IPS-20b (cell line): Measurements from ENCODE around the gene PCDHGB4.

ENCODE experiments used
- H3K27ac ChIP-seq: one replicate; pipeline ENCODE4 v1.5.1; 2013; ENCODE audit warnings: low read length
- H3K27me3 ChIP-seq: 2 replicates; pipeline ENCODE4 v1.6.1; 2013; ENCODE audit warnings: mild to moderate bottlenecking, low read length, inconsistent platforms; ENCODE audit not compliant: insufficient read depth
- H3K36me3 ChIP-seq: 2 replicates; pipeline ENCODE4 v1.6.1; 2013; ENCODE audit warnings: low read depth, mild to moderate bottlenecking, inconsistent platforms, low read length, moderate library complexity; ENCODE audit not compliant: insufficient read depth
- H3K4me1 ChIP-seq: 2 replicates; pipeline ENCODE4 v1.6.1; 2013; ENCODE audit warnings: mild to moderate bottlenecking, control low read depth, inconsistent platforms, low read length, moderate library complexity; ENCODE audit not compliant: insufficient read depth
- H3K4me3 ChIP-seq: 2 replicates; pipeline ENCODE4 v1.5.1; 2013; ENCODE audit warnings: mild to moderate bottlenecking, low read length, inconsistent platforms
- H3K9ac ChIP-seq: 2 replicates; pipeline ENCODE4 v1.6.1; 2013; ENCODE audit warnings: low read depth, mild to moderate bottlenecking, inconsistent platforms, low read length, moderate library complexity
- H3K9me3 ChIP-seq: 2 replicates; pipeline ENCODE4 v1.6.1; 2013; ENCODE audit warnings: mild to moderate bottlenecking, low read depth, low read length, inconsistent platforms; ENCODE audit not compliant: insufficient read depth

PCDHGB4 gene

GRCh38 chr5:141354900-141355469 is 32.5 kb upstream of the PCDHGB4 start, which contains the start of gene PCDHGA4:
TSS of gene PCDHGA4 (plus strand) at chr5:141355021. CDS start at chr5:141355108, 87 bp downstream.
- Histone ChIP-seq H3K4me3 (no peak within 1 kb of the TSS), H3K9me3 (peaks cover 67% of the 10 kb centered on the region), H3K36me3 (no peaks in the 10 kb centered on the region; the same call in 1 of the 2 replicates), H3K9ac (no peak within 1 kb of the TSS), H3K27ac (no peak within 1 kb of the TSS), H3K4me1 (no peaks in the 10 kb centered on the region), H3K27me3 (no peaks in the 10 kb centered on the region)

- H3K36me3 ChIP-seq: no peaks in the 10 kb centered on the region; the same call in 1 of the 2 replicates
- no peak overlapping the region for H3K4me3 ChIP-seq
- H3K27ac ChIP-seq: no peak overlapping the region
- H3K4me1 ChIP-seq: no peaks in the 10 kb centered on the region
- no peaks in the 10 kb centered on the region for H3K27me3 ChIP-seq
- H3K9me3 ChIP-seq: peaks cover 70% of the 10 kb centered on the region
- no peak overlapping the region for H3K9ac ChIP-seq
These were observed 31.9 kb upstream of the PCDHGB4 start for GRCh38 chr5:141355641-141356040.

GRCh38 chr5:141356133-141356532 is 31.4 kb upstream of the PCDHGB4 start:
- Histone ChIP-seq H3K27ac (no peak overlapping the region), H3K9ac (no peak overlapping the region), H3K36me3 (no peaks in the 10 kb centered on the region; the same call in 1 of the 2 replicates), H3K4me1 (no peaks in the 10 kb centered on the region), H3K27me3 (no peaks in the 10 kb centered on the region), H3K4me3 (no peak overlapping the region), H3K9me3 (peaks cover 71% of the 10 kb centered on the region)

GRCh38 chr5:141356950-141357349 is 30.5 kb upstream of the PCDHGB4 start:
- Histone ChIP-seq H3K9me3 (peaks cover 70% of the 10 kb centered on the region), H3K27me3 (no peaks in the 10 kb centered on the region), H3K36me3 (no peaks in the 10 kb centered on the region; the same call in 1 of the 2 replicates), H3K4me3 (no peak overlapping the region), H3K27ac (no peak overlapping the region), H3K9ac (no peak overlapping the region), H3K4me1 (no peaks in the 10 kb centered on the region)

GRCh38 chr5:141359790-141360426 is 27.6 kb upstream of the PCDHGB4 start, which contains the start of gene PCDHGB2:
TSS of gene PCDHGB2 (plus strand) at chr5:141359994. CDS start at chr5:141360136, 142 bp downstream.
- Histone ChIP-seq H3K4me3 (peak within 1 kb of the TSS; percentile 44; the same call in 1 of the 2 replicates), H3K27ac (no peak within 1 kb of the TSS), H3K27me3 (no peaks in the 10 kb centered on the region), H3K9ac (no peak within 1 kb of the TSS), H3K4me1 (no peaks in the 10 kb centered on the region), H3K9me3 (peaks cover 76% of the 10 kb centered on the region), H3K36me3 (no peaks in the 10 kb centered on the region; the same call in 1 of the 2 replicates)

- Histone ChIP-seq H3K9me3 (peaks cover 76% of the 10 kb centered on the region), H3K27me3 (no peaks in the 10 kb centered on the region), H3K4me3 (no peak overlapping the region), H3K4me1 (no peaks in the 10 kb centered on the region), H3K27ac (no peak overlapping the region), H3K9ac (no peak overlapping the region), H3K36me3 (no peaks in the 10 kb centered on the region; the same call in 1 of the 2 replicates)
These were observed 26.8 kb upstream of the PCDHGB4 start for GRCh38 chr5:141360685-141361084.

- Histone ChIP-seq H3K9me3 (peaks cover 75% of the 10 kb centered on the region), H3K36me3 (no peaks in the 10 kb centered on the region; the same call in 1 of the 2 replicates), H3K9ac (no peak overlapping the region)
These were observed 24.8 kb upstream of the PCDHGB4 start for GRCh38 chr5:141362719-141363118.

GRCh38 chr5:141363952-141364660 is 23.4 kb upstream of the PCDHGB4 start, which contains the start of gene PCDHGA5:
TSS of gene PCDHGA5 (plus strand) at chr5:141364162. CDS start at chr5:141364331, 169 bp downstream.
- Histone ChIP-seq H3K27ac (no peak within 1 kb of the TSS), H3K36me3 (no peaks in the 10 kb centered on the region; the same call in 1 of the 2 replicates), H3K9me3 (peaks cover 68% of the 10 kb centered on the region), H3K4me1 (no peaks in the 10 kb centered on the region), H3K27me3 (no peaks in the 10 kb centered on the region), H3K4me3 (0 out of 2 replicates have a peak within 1 kb of the TSS, but pooled peaks have one; percentile 23), H3K9ac (no peak within 1 kb of the TSS)

More at GRCh38 chr5:141362719-141363118, 24.8 kb upstream of the PCDHGB4 start:
- H3K4me1 ChIP-seq: no peaks in the 10 kb centered on the region
- no peak overlapping the region for H3K27ac ChIP-seq
- peak overlapping the region; percentile 23; the same call in 1 of the 2 replicates for H3K4me3 ChIP-seq
- no peaks in the 10 kb centered on the region for H3K27me3 ChIP-seq

- Histone ChIP-seq H3K4me3 (no peak overlapping the region), H3K36me3 (no peaks in the 10 kb centered on the region; the same call in 1 of the 2 replicates), H3K9me3 (peaks cover 69% of the 10 kb centered on the region), H3K27ac (no peak overlapping the region), H3K9ac (no peak overlapping the region), H3K4me1 (no peaks in the 10 kb centered on the region), H3K27me3 (no peaks in the 10 kb centered on the region)
These were observed 21.2 kb upstream of the PCDHGB4 start for GRCh38 chr5:141366016-141366896.

- Histone ChIP-seq H3K27ac (no peak within 1 kb of the TSS), H3K4me1 (no peaks in the 10 kb centered on the region), H3K27me3 (no peaks in the 10 kb centered on the region), H3K9ac (no peak within 1 kb of the TSS), H3K9me3 (peaks cover 73% of the 10 kb centered on the region), H3K4me3 (no peak within 1 kb of the TSS; the same call in 1 of the 2 replicates), H3K36me3 (no peaks in the 10 kb centered on the region; the same call in 1 of the 2 replicates)
These were observed 17.3 kb upstream of the PCDHGB4 start, which contains the start of gene PCDHGB3 for GRCh38 chr5:141369994-141370848. TSS of gene PCDHGB3 (plus strand) at chr5:141370242. CDS start at chr5:141370395, 153 bp downstream.
